Hepatocyte (in vitro differentiated cells): Measurements from ENCODE around the gene CREBBP.

Experiments
- EZH2 ChIP-seq: fragments of 200-600 bp; sonication (generic); IDR thresholded peaks from 2 replicates; pipeline ENCODE4 v1.6.1; 2016; ENCODE audit warnings: antibody characterized with exemption, mild to moderate bottlenecking, borderline replicate concordance
- TF ChIP-seq, protein P1 (sequence below): fragments of 200-600 bp; sonication (generic); IDR thresholded peaks from 2 replicates; pipeline ENCODE4 v1.5.1; 2016; ENCODE audit warnings: antibody characterized with exemption, mild to moderate bottlenecking; ENCODE audit not compliant: poor library complexity

DNA sequence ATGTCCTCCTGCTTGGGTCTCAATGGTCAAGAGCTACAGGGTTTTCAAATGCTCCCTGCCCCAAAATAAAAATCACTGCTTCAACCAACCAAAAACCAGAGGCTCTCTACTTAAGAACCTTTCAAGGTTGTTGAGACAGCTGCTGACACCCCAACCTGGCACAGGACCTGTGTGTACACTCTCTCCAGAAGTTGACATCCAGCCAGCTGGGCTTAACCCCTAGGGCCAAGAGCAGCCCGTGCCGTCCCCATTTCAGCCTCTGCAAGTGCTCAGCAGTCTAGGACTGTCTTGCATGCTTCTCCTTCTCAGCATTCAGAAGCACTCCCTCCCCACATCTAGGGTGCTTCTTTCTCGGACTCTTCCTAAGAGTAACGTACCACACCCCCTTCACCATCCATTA, 104.2 kb downstream of the CREBBP start:
- TF ChIP-seq, protein P1, sequence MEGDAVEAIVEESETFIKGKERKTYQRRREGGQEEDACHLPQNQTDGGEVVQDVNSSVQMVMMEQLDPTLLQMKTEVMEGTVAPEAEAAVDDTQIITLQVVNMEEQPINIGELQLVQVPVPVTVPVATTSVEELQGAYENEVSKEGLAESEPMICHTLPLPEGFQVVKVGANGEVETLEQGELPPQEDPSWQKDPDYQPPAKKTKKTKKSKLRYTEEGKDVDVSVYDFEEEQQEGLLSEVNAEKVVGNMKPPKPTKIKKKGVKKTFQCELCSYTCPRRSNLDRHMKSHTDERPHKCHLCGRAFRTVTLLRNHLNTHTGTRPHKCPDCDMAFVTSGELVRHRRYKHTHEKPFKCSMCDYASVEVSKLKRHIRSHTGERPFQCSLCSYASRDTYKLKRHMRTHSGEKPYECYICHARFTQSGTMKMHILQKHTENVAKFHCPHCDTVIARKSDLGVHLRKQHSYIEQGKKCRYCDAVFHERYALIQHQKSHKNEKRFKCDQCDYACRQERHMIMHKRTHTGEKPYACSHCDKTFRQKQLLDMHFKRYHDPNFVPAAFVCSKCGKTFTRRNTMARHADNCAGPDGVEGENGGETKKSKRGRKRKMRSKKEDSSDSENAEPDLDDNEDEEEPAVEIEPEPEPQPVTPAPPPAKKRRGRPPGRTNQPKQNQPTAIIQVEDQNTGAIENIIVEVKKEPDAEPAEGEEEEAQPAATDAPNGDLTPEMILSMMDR, result no peak
- no peak for TF ChIP-seq EZH2
